CD14-positive monocyte (primary cell): ENCODE measurements around the gene ZDHHC17. TPM values are rescaled to one million over a fixed set of nuclear protein-coding genes. Genes with fewer than 3 reads are reported as not detected.

Experiments
- DNase-seq, 3 donors: peaks; one replicate each; pipeline ENCODE4 v3.0.0-alpha.2; 2011 to 2022
- H2AFZ ChIP-seq: 2 replicates; pipeline ENCODE4 v1.6.0; 2012; ENCODE audit warnings: mild to moderate bottlenecking, low read depth, low read length, inconsistent platforms; ENCODE audit not compliant: insufficient read depth, poor library complexity, severe bottlenecking
- H3K27ac ChIP-seq, 2 donors: 1 replicate in 1 of 2; 2 replicates in 1 of 2; pipeline ENCODE4 v1.5.1; 2012 to 2013; ENCODE audit warnings: low read length in 2 of 2, control low read depth in 1 of 2, inconsistent platforms in 1 of 2, low read depth in 1 of 2, mild to moderate bottlenecking in 1 of 2
- H3K27me3 ChIP-seq, 2 donors: one replicate each; pipeline versions ENCODE4 v1.6.0 to v1.6.1; 2011 to 2013; ENCODE audit warnings: low read length in 2 of 2; ENCODE audit not compliant: control insufficient read depth in 2 of 2, insufficient read depth in 2 of 2
- H3K36me3 ChIP-seq, 2 donors: replicated peaks in 1 of 2; 1 replicate in 1 of 2; 2 replicates in 1 of 2; pipeline versions ENCODE4 v1.5.1 to v1.6.1; 2012 to 2013; ENCODE audit warnings: low read length in 2 of 2, control low read depth in 1 of 2, inconsistent platforms in 1 of 2, mild to moderate bottlenecking in 1 of 2; ENCODE audit not compliant: insufficient read depth in 2 of 2, control insufficient read depth in 1 of 2
- H3K4me1 ChIP-seq, 2 donors: 1 replicate in 1 of 2; 2 replicates in 1 of 2; pipeline versions ENCODE4 v1.5.1 to v1.6.1; 2012 to 2013; ENCODE audit warnings: low read length in 2 of 2, control low read depth in 1 of 2, inconsistent platforms in 1 of 2, mild to moderate bottlenecking in 1 of 2, moderate library complexity in 1 of 2; ENCODE audit not compliant: insufficient read depth in 2 of 2, control insufficient read depth in 1 of 2
- H3K4me2 ChIP-seq: replicated peaks from 2 replicates; pipeline ENCODE3; 2012; ENCODE audit warnings: low read length, moderate library complexity, mild to moderate bottlenecking; ENCODE audit not compliant: poor library complexity, severe bottlenecking; ENCODE audit errors: extremely low read depth
- H3K4me3 ChIP-seq, 3 experiments: fragments of 200-600 bp in 1 of 3; sonication (generic) in 1 of 3; replicated peaks in 1 of 3; 1 replicate in 2 of 3; 2 replicates in 1 of 3; pipeline ENCODE4 v1.5.1; 2011 to 2013; ENCODE audit warnings: low read length in 3 of 3, mild to moderate bottlenecking in 3 of 3, control low read depth in 2 of 3, low read depth in 2 of 3, inconsistent platforms in 1 of 3, moderate library complexity in 1 of 3
- H3K79me2 ChIP-seq: 2 replicates; pipeline ENCODE4 v1.6.0; 2012; ENCODE audit warnings: mild to moderate bottlenecking, control low read depth, inconsistent platforms, low read length, moderate library complexity; ENCODE audit not compliant: insufficient read depth
- H3K9ac ChIP-seq: 2 replicates; pipeline ENCODE4 v1.6.0; 2017; ENCODE audit warnings: low read length, mild to moderate bottlenecking; ENCODE audit not compliant: insufficient read depth, poor library complexity, severe bottlenecking
- H3K9me3 ChIP-seq, 2 donors: replicated peaks in 1 of 2; 1 replicate in 1 of 2; 2 replicates in 1 of 2; pipeline versions ENCODE4 v1.5.1 to v1.6.1; 2012 to 2013; ENCODE audit warnings: low read length in 2 of 2, control low read depth in 1 of 2; ENCODE audit not compliant: control insufficient read depth in 1 of 2, insufficient read depth in 1 of 2
- H4K20me1 ChIP-seq: 2 replicates; pipeline ENCODE4 v1.6.0; 2012; ENCODE audit warnings: mild to moderate bottlenecking, low read length, control low read depth, moderate library complexity; ENCODE audit not compliant: insufficient read depth
- H3K27ac Mint-ChIP-seq, 7 donors: one replicate each; pipeline ENCODE4 v1.8.0; 2020; ENCODE audit warnings: mild to moderate bottlenecking in 7 of 7, mixed read lengths in 7 of 7, moderate library complexity in 6 of 7, inconsistent platforms in 2 of 7
- H3K27me3 Mint-ChIP-seq, 3 donors: one replicate each; pipeline ENCODE4 v1.8.0; 2021 to 2022; ENCODE audit warnings: low read depth in 3 of 3, mild to moderate bottlenecking in 3 of 3, mixed read lengths in 3 of 3, moderate library complexity in 3 of 3, inconsistent platforms in 1 of 3
- H3K36me3 Mint-ChIP-seq, 2 donors: one replicate each; pipeline ENCODE4 v1.8.0; 2020; ENCODE audit warnings: mixed read lengths in 2 of 2, inconsistent platforms in 1 of 2, mild to moderate bottlenecking in 1 of 2
- H3K4me1 Mint-ChIP-seq: one replicate; pipeline ENCODE4 v1.8.0; 2020; ENCODE audit warnings: mild to moderate bottlenecking, mixed read lengths
- H3K4me3 Mint-ChIP-seq, 2 donors: one replicate each; pipeline ENCODE4 v1.8.0; 2020; ENCODE audit warnings: mild to moderate bottlenecking in 2 of 2, mixed read lengths in 2 of 2, moderate library complexity in 1 of 2
- H3K9me3 Mint-ChIP-seq, 7 donors: one replicate each; pipeline ENCODE4 v1.8.0; 2020 to 2022; ENCODE audit warnings: mixed read lengths in 7 of 7, mild to moderate bottlenecking in 6 of 7, moderate library complexity in 6 of 7, inconsistent platforms in 2 of 7
- WGBS: methylation state at CpG from one replicate; pipeline ENCODE4 v1.1.5; 2013; ENCODE audit warnings: missing lambda C conversion rate; ENCODE audit not compliant: insufficient coverage; 5-methylcytosine and 5-hydroxymethylcytosine counted together
- intact Hi-C, 2 donors: fragments of 100-400 bp; cut with micrococcal nuclease; formaldehyde crosslinking; loops; one replicate each; pipeline versions ENCODE4 v1.15.0 to v1.15.1; 2023
- polyA plus RNA-seq, 3 donors: library from polyadenylated mRNA; depleted of rRNA in 1 of 3; unstranded in 2 of 3; stranded (reverse) in 1 of 3; fragments of 300-500 nt in 2 of 3; fragments of >200 nt in 1 of 3; fragmentation: Illumina TruSeq in 2 of 3; gene quantifications; 1 replicate in 2 of 3; 2 replicates in 1 of 3; pipeline ENCODE4 v1.2.3, GENCODE V29; 2012 to 2021
- TF ChIP-seq, protein P1 (sequence below): fragments of 200-600 bp; IDR thresholded peaks from one replicate; pipeline ENCODE4 v1.8.0; 2022; ENCODE audit warnings: antibody characterized with exemption, mild to moderate bottlenecking

ZDHHC17 gene
- polyA plus RNA-seq, 3 donors, result 4.6 to 31.4 (median 9.3) TPM

DNA sequence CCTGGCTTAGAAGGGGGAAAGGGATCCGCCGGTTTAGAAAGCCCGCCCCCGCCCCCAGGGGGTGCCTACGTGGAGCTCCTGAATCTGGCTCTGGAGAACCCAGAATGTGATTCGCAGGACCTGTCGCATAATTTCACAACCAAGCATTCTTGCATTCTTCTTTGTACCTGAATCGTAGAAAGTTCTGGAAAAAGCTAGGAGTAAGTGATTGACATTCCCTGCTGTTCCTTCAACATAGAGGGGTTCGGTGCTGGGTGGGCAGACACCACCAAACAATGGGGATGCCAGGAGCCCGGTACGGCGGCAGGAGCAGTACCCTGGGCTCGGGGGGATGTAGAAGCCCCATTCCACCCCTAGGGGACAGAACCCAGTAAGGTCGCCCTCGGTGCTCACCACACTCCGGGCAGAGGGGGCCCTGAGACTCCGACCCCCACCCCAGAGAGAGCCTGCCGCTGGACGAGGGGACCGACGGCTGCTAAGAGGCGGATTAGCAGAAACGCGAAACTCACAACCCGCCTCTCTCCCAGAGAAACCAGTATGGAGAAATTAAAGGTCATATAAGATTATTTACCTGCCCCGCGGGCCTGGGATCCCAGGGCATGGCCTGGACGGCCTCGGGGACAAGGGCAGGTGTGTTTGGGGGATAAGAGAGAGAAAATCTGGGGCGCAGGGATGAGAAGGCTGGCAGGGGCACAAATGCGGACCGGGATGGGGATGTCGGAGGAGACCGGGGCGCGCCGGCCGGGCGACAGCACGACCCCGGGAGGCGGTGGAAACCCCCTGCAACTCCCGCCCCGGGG is 114.4 kb downstream of the ZDHHC17 start:
- H3K4me3 ChIP-seq, result peak overlapping the region; percentile 57 to 79 (median 59)
- peak overlapping the region; percentile 84 to 96 for H3K4me3 Mint-ChIP-seq
- peak overlapping the region; percentile 83 for H2AFZ ChIP-seq
- no peaks in the 10 kb centered on the region for H3K9me3 ChIP-seq
- H3K36me3 ChIP-seq, result no peaks in the 10 kb centered on the region
- peaks cover 12 to 16% of the 10 kb centered on the region in 2 donors for H3K4me1 ChIP-seq
- H3K4me2 ChIP-seq, result peak overlapping the region; percentile 85
- peak in 1 of 3 donors; percentile 3 for DNase-seq
- no peaks in the 10 kb centered on the region for H4K20me1 ChIP-seq
- peaks cover 0 to 5% of the 10 kb centered on the region in 2 donors for H3K36me3 Mint-ChIP-seq
- H3K9ac ChIP-seq, result peak overlapping the region; percentile 64
- no peak overlapping the region for H3K27ac ChIP-seq
- H3K9me3 Mint-ChIP-seq, result peaks cover 0 to 12% (median 6%) of the 10 kb centered on the region in 7 donors
- intact Hi-C loops, result no loop called here
- WGBS, result under 1% methylated on average over 29 of the region's 44 CpGs
- TF ChIP-seq, protein P1, sequence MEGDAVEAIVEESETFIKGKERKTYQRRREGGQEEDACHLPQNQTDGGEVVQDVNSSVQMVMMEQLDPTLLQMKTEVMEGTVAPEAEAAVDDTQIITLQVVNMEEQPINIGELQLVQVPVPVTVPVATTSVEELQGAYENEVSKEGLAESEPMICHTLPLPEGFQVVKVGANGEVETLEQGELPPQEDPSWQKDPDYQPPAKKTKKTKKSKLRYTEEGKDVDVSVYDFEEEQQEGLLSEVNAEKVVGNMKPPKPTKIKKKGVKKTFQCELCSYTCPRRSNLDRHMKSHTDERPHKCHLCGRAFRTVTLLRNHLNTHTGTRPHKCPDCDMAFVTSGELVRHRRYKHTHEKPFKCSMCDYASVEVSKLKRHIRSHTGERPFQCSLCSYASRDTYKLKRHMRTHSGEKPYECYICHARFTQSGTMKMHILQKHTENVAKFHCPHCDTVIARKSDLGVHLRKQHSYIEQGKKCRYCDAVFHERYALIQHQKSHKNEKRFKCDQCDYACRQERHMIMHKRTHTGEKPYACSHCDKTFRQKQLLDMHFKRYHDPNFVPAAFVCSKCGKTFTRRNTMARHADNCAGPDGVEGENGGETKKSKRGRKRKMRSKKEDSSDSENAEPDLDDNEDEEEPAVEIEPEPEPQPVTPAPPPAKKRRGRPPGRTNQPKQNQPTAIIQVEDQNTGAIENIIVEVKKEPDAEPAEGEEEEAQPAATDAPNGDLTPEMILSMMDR, result peak; percentile 13
- no peaks in the 10 kb centered on the region for H3K79me2 ChIP-seq
- H3K4me1 Mint-ChIP-seq, result peaks cover 15% of the 10 kb centered on the region
- H3K27me3 Mint-ChIP-seq, result peaks cover 45 to 52% (median 48%) of the 10 kb centered on the region in 3 donors
- no peak overlapping the region for H3K27ac Mint-ChIP-seq
- H3K27me3 ChIP-seq, result peaks cover 31 to 48% of the 10 kb centered on the region in 2 donors

DNA sequence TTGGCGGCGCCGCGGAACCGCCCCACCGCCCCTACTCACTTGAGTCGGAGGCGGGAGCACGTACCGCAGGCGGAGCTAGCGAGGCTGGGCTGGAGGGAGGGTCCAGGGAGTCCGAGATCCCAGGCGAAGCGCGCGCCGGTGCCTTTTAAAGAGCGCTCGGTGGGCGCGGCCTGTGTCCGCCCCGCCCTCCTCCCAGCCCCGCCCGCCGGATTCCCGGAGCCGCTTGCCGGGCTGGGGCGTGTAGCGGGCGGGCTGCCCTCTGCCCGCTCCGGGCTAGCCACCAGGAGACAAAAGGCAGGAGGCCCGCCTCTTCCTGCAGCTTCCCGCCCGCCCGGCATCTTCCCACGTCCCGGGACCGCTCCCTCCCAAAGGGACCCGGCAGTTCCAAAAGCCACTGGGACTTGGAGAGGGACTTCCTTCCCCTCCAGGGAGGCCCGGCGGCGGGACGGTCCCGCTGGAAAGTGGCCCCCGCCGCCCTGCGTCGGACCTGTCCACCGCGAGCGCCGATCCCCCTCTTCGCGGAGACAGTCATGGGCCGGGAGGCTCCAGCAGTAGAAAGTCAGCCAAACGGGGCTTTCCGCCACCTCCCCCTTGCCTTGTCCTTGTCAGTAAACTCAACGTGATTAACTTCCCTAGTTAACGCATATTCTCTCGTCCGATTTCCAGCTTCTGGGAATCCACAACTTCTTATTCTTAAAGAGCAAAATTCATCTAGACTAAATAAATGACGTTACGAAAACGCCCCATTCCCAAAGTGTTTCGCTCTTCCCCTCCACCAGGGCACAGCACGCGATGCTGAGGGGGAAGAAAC is 115.2 kb downstream of the ZDHHC17 start, which contains the start of gene CSRP2:
Gene CSRP2 (minus strand): TSS at position 121 of the 811 bp plus-strand sequence. CDS start 12,759 bp downstream, outside the sequence.
- Histone ChIP-seq H2AFZ (peak within 1 kb of the TSS; percentile 83), H3K9ac (peak within 1 kb of the TSS; percentile 64), H3K27ac (no peak within 1 kb of the TSS), H3K4me3 (peak within 1 kb of the TSS; percentile 57 to 79 (median 59)), H3K36me3 (no peaks in the 10 kb centered on the region), H3K79me2 (no peaks in the 10 kb centered on the region), H4K20me1 (no peaks in the 10 kb centered on the region), H3K27me3 (peaks cover 31 to 48% of the 10 kb centered on the region in 2 donors), H3K4me2 (peak within 1 kb of the TSS; percentile 85), H3K4me1 (peaks cover 12 to 16% of the 10 kb centered on the region in 2 donors), H3K9me3 (no peaks in the 10 kb centered on the region)
- peaks cover 0 to 12% (median 6%) of the 10 kb centered on the region in 7 donors for H3K9me3 Mint-ChIP-seq
- intact Hi-C loops, result no loop called here
- H3K4me1 Mint-ChIP-seq, result peaks cover 15% of the 10 kb centered on the region
- peaks cover 0 to 5% of the 10 kb centered on the region in 2 donors for H3K36me3 Mint-ChIP-seq
- peak within 1 kb of the TSS; percentile 84 to 96 for H3K4me3 Mint-ChIP-seq
- peaks cover 45 to 52% (median 48%) of the 10 kb centered on the region in 3 donors for H3K27me3 Mint-ChIP-seq
- under 1% methylated on average over 64 of the region's 71 CpGs for WGBS
- no peak within 1 kb of the TSS for H3K27ac Mint-ChIP-seq
- TF ChIP-seq, protein P1, result no peak
- peak; percentile 12 to 53 (median 13) for DNase-seq
